ACC112 (cell line): ENCODE results near the gene FNBP1.

Experiments used
- H2AFZ ChIP-seq: fragments of 200-600 bp; sonication (generic); one replicate; pipeline ENCODE4 v1.6.0; 2017; ENCODE audit warnings: antibody characterized with exemption, low read length; ENCODE audit not compliant: unreplicated experiment
- H3K27ac ChIP-seq: fragments of 200-600 bp; sonication (generic); 2 replicates; pipeline ENCODE4 v1.5.1; 2014; ENCODE audit warnings: low read depth, mild to moderate bottlenecking, antibody characterized with exemption, low read length, moderate library complexity
- H3K27me3 ChIP-seq: fragments of 200-600 bp; sonication (generic); 2 replicates; pipeline ENCODE4 v1.6.1; 2014; ENCODE audit warnings: mild to moderate bottlenecking, antibody characterized with exemption, low read length, moderate library complexity, mixed read lengths; ENCODE audit not compliant: insufficient read depth
- H3K36me3 ChIP-seq: fragments of 200-600 bp; sonication (generic); 2 replicates; pipeline ENCODE4 v1.6.1; 2016; ENCODE audit warnings: mild to moderate bottlenecking, antibody characterized with exemption, low read length, moderate library complexity, mixed read lengths; ENCODE audit not compliant: insufficient read depth
- H3K4me1 ChIP-seq: fragments of 200-600 bp; sonication (generic); one replicate; pipeline ENCODE4 v1.6.1; 2016; ENCODE audit warnings: low read length, mixed read lengths; ENCODE audit not compliant: insufficient read depth, unreplicated experiment, control insufficient read depth
- H3K4me3 ChIP-seq: fragments of 200-600 bp; sonication (generic); 2 replicates; pipeline ENCODE4 v1.5.1; 2014; ENCODE audit warnings: mild to moderate bottlenecking, low read depth, low read length
- H3K79me2 ChIP-seq: fragments of 200-600 bp; sonication (generic); one replicate; pipeline ENCODE4 v1.6.0; 2016; ENCODE audit warnings: low read length; ENCODE audit not compliant: control insufficient read depth, unreplicated experiment, insufficient read depth

Gene FNBP1

GRCh38 chr9:130030651-130031127, 12.3 kb downstream of the FNBP1 start:
- H3K4me3 ChIP-seq: no peak overlapping the region
- H2AFZ ChIP-seq: no peak overlapping the region
- H3K79me2 ChIP-seq: peaks cover 64% of the 10 kb centered on the region
- H3K27me3 ChIP-seq: no peaks in the 10 kb centered on the region
- H3K36me3 ChIP-seq: peaks cover 3% of the 10 kb centered on the region; the same call in 1 of the 2 replicates
- H3K4me1 ChIP-seq: peaks cover 45% of the 10 kb centered on the region
- no peak overlapping the region for H3K27ac ChIP-seq

GRCh38 chr9:130029223-130029973, 13.6 kb downstream of the FNBP1 start:
- peaks cover 62% of the 10 kb centered on the region for H3K79me2 ChIP-seq
- H3K4me1 ChIP-seq: peaks cover 44% of the 10 kb centered on the region
- no peak overlapping the region for H3K4me3 ChIP-seq

GRCh38 chr9:130028493-130029222, 14.3 kb downstream of the FNBP1 start:
- no peak overlapping the region for H3K4me3 ChIP-seq
- no peaks in the 10 kb centered on the region for H3K27me3 ChIP-seq
- no peak overlapping the region for H3K27ac ChIP-seq
- no peak overlapping the region for H2AFZ ChIP-seq
- peaks cover 68% of the 10 kb centered on the region for H3K79me2 ChIP-seq
- H3K4me1 ChIP-seq: peaks cover 47% of the 10 kb centered on the region
- peaks cover 3% of the 10 kb centered on the region; the same call in 1 of the 2 replicates for H3K36me3 ChIP-seq

More at GRCh38 chr9:130029223-130029973, 13.6 kb downstream of the FNBP1 start:
- H2AFZ ChIP-seq: no peak overlapping the region
- H3K36me3 ChIP-seq: peaks cover 3% of the 10 kb centered on the region; the same call in 1 of the 2 replicates
- no peaks in the 10 kb centered on the region for H3K27me3 ChIP-seq
- H3K27ac ChIP-seq: no peak overlapping the region

GRCh38 chr9:130027533-130028365, 15.2 kb downstream of the FNBP1 start:
- Histone ChIP-seq H3K79me2 (peaks cover 67% of the 10 kb centered on the region), H3K36me3 (peaks cover 3% of the 10 kb centered on the region; the same call in 1 of the 2 replicates), H3K27ac (no peak overlapping the region), H3K4me3 (no peak overlapping the region), H3K4me1 (peaks cover 53% of the 10 kb centered on the region), H2AFZ (no peak overlapping the region), H3K27me3 (no peaks in the 10 kb centered on the region)

GRCh38 chr9:130026583-130027340, 16.2 kb downstream of the FNBP1 start:
- Histone ChIP-seq H3K79me2 (peaks cover 62% of the 10 kb centered on the region), H3K27me3 (no peaks in the 10 kb centered on the region), H3K36me3 (peaks cover 3% of the 10 kb centered on the region; the same call in 1 of the 2 replicates), H2AFZ (no peak overlapping the region), H3K4me3 (no peak overlapping the region), H3K4me1 (peaks cover 53% of the 10 kb centered on the region), H3K27ac (no peak overlapping the region)

DNA sequence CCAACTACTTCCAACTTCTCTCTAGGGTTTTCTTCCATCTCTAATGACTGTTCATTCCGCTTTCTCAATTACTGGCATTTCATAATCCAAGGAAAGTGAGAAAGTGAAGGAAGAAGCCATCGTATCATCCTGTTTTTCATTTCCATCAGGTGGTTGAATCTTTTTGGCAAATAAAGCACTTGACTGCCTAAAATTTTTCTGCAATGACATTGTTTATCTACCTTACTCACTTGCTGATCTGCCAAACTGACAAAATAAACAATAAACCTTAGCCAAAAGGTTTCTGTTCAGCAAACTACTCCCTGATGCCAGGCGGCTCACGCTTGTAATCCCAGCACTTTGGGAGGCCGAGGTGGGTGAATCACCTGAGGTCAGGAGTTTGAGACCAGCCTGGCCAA, 18.4 kb downstream of the FNBP1 start:
- H3K36me3 ChIP-seq: peaks cover 3% of the 10 kb centered on the region; the same call in 1 of the 2 replicates
- H3K27me3 ChIP-seq: no peaks in the 10 kb centered on the region
- no peak overlapping the region for H2AFZ ChIP-seq
- peaks cover 63% of the 10 kb centered on the region for H3K79me2 ChIP-seq
- H3K4me3 ChIP-seq: peak overlapping the region; percentile 13; the same call in 1 of the 2 replicates
- peak overlapping the region; percentile 45 for H3K27ac ChIP-seq
- H3K4me1 ChIP-seq: peaks cover 54% of the 10 kb centered on the region

DNA sequence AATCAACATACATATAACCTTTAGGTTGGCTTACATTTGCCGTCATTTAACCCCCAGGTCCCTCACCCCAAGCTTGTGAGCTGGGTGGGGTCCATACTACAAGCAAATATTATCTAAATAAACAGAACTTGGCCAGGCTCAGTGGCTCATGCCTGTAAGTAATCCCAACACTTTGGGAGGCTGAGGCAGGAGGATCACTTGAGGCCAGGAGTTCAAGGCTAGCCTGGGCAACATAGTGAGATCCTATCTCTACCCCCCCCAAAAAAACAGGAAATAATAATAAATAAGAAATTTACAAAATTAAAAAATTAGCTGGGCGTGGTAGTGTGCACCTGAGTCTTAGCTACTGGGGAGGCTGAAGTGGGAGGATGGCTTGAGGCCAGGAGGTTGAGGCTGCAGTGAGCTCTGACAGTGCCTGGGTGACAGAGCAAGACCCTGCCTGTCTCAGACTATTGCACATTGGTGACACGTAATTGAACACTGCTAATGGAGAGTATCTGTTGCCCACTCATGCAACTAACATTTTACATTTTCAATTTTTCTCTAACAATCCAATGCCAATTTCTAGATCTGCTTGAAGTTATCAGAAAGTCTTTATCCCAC, 18.9 kb downstream of the FNBP1 start:
- Histone ChIP-seq H3K27me3 (no peaks in the 10 kb centered on the region), H3K27ac (peak overlapping the region; percentile 45), H2AFZ (no peak overlapping the region), H3K36me3 (peaks cover 3% of the 10 kb centered on the region; the same call in 1 of the 2 replicates), H3K4me1 (peaks cover 54% of the 10 kb centered on the region), H3K4me3 (peak overlapping the region; percentile 13; the same call in 1 of the 2 replicates), H3K79me2 (peaks cover 62% of the 10 kb centered on the region)

GRCh38 chr9:130023144-130023787, 19.7 kb downstream of the FNBP1 start:
- Histone ChIP-seq H3K36me3 (peaks cover 3% of the 10 kb centered on the region; the same call in 1 of the 2 replicates), H2AFZ (no peak overlapping the region), H3K4me3 (no peak overlapping the region), H3K27ac (no peak overlapping the region), H3K4me1 (peaks cover 53% of the 10 kb centered on the region), H3K27me3 (no peaks in the 10 kb centered on the region), H3K79me2 (peaks cover 55% of the 10 kb centered on the region)

DNA sequence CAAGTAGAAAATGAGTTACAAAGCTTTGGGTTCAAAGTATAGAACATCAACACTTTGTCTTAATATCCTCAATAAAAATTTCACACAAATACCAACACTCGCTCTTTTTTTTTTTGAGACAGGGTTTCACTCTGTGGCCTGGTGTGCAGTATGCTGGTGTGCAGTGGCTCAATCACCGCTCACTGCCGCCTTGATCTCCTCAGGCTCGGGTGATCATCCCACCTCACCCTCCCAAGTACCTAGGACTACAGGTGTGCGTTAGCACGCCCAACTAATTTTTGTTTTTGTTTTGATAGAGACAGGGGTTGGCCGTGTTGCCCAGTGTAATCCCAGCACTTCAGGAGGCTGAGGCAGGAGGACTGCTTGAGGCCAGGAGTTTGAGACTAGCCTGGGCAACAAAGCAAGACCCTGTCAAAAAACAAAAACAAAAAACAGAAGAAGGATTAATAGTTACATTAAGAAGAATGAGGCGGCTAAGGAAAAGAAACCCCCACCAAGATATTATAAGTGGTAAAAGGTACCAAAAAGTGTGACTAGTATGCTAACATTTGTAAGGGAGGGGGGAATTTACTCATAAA, 20.3 kb downstream of the FNBP1 start:
- no peaks in the 10 kb centered on the region for H3K36me3 ChIP-seq
- no peaks in the 10 kb centered on the region for H3K27me3 ChIP-seq
- H3K4me1 ChIP-seq: peaks cover 47% of the 10 kb centered on the region
- peaks cover 52% of the 10 kb centered on the region for H3K79me2 ChIP-seq
- no peak overlapping the region for H3K4me3 ChIP-seq
- H2AFZ ChIP-seq: no peak overlapping the region
- H3K27ac ChIP-seq: no peak overlapping the region
